HG03103 (cell line): ENCODE results near the gene ACTN2.

ENCODE experiments used
- ATAC-seq: cut with Tn5 transposase; IDR thresholded peaks from one replicate; pipeline ENCODE4 v1.9.1; 2021; ENCODE audit warnings: low read depth; ENCODE audit not compliant: unreplicated experiment

Gene ACTN2

GRCh38 chr1:236689713-236690569 is 3.6 kb downstream of the ACTN2 start:
- ATAC-seq: no peak

GRCh38 chr1:236691348-236691747 is 5.0 kb downstream of the ACTN2 start:
- ATAC-seq: no peak

GRCh38 chr1:236692128-236692527 is 5.8 kb downstream of the ACTN2 start:
- ATAC-seq: no peak

GRCh38 chr1:236692742-236693141 is 6.4 kb downstream of the ACTN2 start:
- no peak for ATAC-seq

GRCh38 chr1:236699366-236699765 is 13.1 kb downstream of the ACTN2 start:
- no peak for ATAC-seq

- ATAC-seq: no peak
Observed at GRCh38 chr1:236700903-236701302, 14.6 kb downstream of the ACTN2 start.

- no peak for ATAC-seq
Observed at GRCh38 chr1:236701782-236702181, 15.5 kb downstream of the ACTN2 start.

GRCh38 chr1:236702791-236703394 is 16.6 kb downstream of the ACTN2 start:
- ATAC-seq: no peak

GRCh38 chr1:236705771-236706170 is 19.5 kb downstream of the ACTN2 start:
- no peak for ATAC-seq

GRCh38 chr1:236706183-236706582 is 19.9 kb downstream of the ACTN2 start:
- no peak for ATAC-seq

GRCh38 chr1:236710328-236710892 is 24.1 kb downstream of the ACTN2 start:
- ATAC-seq: no peak

GRCh38 chr1:236716160-236716559 is 29.9 kb downstream of the ACTN2 start:
- no peak for ATAC-seq

GRCh38 chr1:236717811-236718210 is 31.5 kb downstream of the ACTN2 start:
- no peak for ATAC-seq

- no peak for ATAC-seq
Observed at GRCh38 chr1:236718328-236718727, 32.0 kb downstream of the ACTN2 start.

GRCh38 chr1:236720206-236720605 is 33.9 kb downstream of the ACTN2 start:
- ATAC-seq: no peak

GRCh38 chr1:236720611-236721010 is 34.3 kb downstream of the ACTN2 start:
- no peak for ATAC-seq

- no peak for ATAC-seq
Observed at GRCh38 chr1:236724049-236724448, 37.8 kb downstream of the ACTN2 start.

- no peak for ATAC-seq
Observed at GRCh38 chr1:236724506-236724905, 38.2 kb downstream of the ACTN2 start.

- no peak for ATAC-seq
Observed at GRCh38 chr1:236725668-236726067, 39.4 kb downstream of the ACTN2 start.

GRCh38 chr1:236727521-236727920 is 41.2 kb downstream of the ACTN2 start:
- ATAC-seq: no peak

- ATAC-seq: no peak
Observed at GRCh38 chr1:236728752-236729151, 42.5 kb downstream of the ACTN2 start.

- ATAC-seq: no peak
Observed at GRCh38 chr1:236733653-236734052, 47.4 kb downstream of the ACTN2 start.
